Globus pallidus (tissue), 1 donor: ENCODE measurements around the gene PPP1R12A.
A peak's percentile ranks its signal among the peaks of the same experiment; 100 is the strongest.
"Not testable (repeated sequence)": the region's sequence is repeated elsewhere in the genome, so short reads cannot be mapped to it uniquely, and the experiment has no call there.

Source experiments
- DNase-seq: peaks from one replicate; pipeline ENCODE4 v3.0.0-alpha.2; 2015; ENCODE audit warnings: low spot score

PPP1R12A gene

GRCh38 chr12:79935021-79935623, at the start of gene PPP1R12A:
PPP1R12A (minus strand) TSS chr12:79935097; CDS start chr12:79934931, 166 bp downstream.
- peak; percentile 96 for DNase-seq

- DNase-seq: no peak
Observed at GRCh38 chr12:79983986-79984620, 49.2 kb upstream of the PPP1R12A start.

GRCh38 chr12:79983492-79983891, 48.6 kb upstream of the PPP1R12A start:
- DNase-seq: no peak

GRCh38 chr12:79982086-79983062, 47.5 kb upstream of the PPP1R12A start:
- DNase-seq: no peak

- no peak for DNase-seq
Observed at GRCh38 chr12:79978692-79979091, 43.8 kb upstream of the PPP1R12A start.

GRCh38 chr12:79977856-79978460, 43.1 kb upstream of the PPP1R12A start:
- DNase-seq: not testable (repeated sequence)

GRCh38 chr12:79975143-79975542, 40.2 kb upstream of the PPP1R12A start:
- no peak for DNase-seq

GRCh38 chr12:79973801-79974200, 38.9 kb upstream of the PPP1R12A start:
- no peak for DNase-seq

GRCh38 chr12:79964100-79964627, 29.3 kb upstream of the PPP1R12A start:
- DNase-seq: no peak

GRCh38 chr12:79961411-79961810, 26.5 kb upstream of the PPP1R12A start:
- no peak for DNase-seq

GRCh38 chr12:79959484-79959883, 24.6 kb upstream of the PPP1R12A start:
- peak; percentile 60 for DNase-seq

- no peak for DNase-seq
Observed at GRCh38 chr12:79956896-79957295, 22.0 kb upstream of the PPP1R12A start.

- no peak for DNase-seq
Observed at GRCh38 chr12:79955561-79955960, 20.7 kb upstream of the PPP1R12A start.

- no peak for DNase-seq
Observed at GRCh38 chr12:79954037-79954610, 19.2 kb upstream of the PPP1R12A start.

- DNase-seq: no peak
Observed at GRCh38 chr12:79949098-79949497, 14.2 kb upstream of the PPP1R12A start.

- DNase-seq: no peak
Observed at GRCh38 chr12:79945433-79945832, 10.5 kb upstream of the PPP1R12A start.

GRCh38 chr12:79944565-79944964, 9.7 kb upstream of the PPP1R12A start:
- DNase-seq: no peak

GRCh38 chr12:79942846-79943245, 7.9 kb upstream of the PPP1R12A start:
- not testable (repeated sequence) for DNase-seq

- DNase-seq: no peak
Observed at GRCh38 chr12:79939728-79940310, 4.9 kb upstream of the PPP1R12A start.

- no peak for DNase-seq
Observed at GRCh38 chr12:79938843-79939242, 3.9 kb upstream of the PPP1R12A start.

GRCh38 chr12:79936670-79937069, 1.8 kb upstream of the PPP1R12A start:
- no peak for DNase-seq
